Posterior cingulate gyrus (tissue), 11 donors: Measurements from ENCODE around the gene ATG13.

ENCODE experiments used
- DNase-seq, 10 donors: peaks; one replicate each; pipeline versions ENCODE4 v3.0.0 to v3.0.0-alpha.2; 2020 to 2021; ENCODE audit warnings: mixed read lengths in 3 of 10
- intact Hi-C: fragments of 100-400 bp; cut with DNase I; formaldehyde crosslinking; loops from one replicate; pipeline ENCODE4 v1.15.1; 2023

The ATG13 gene

GRCh38 chr11:46603704-46604308 lies 13.5 kb upstream of the ATG13 start:
- intact Hi-C loops = no loop called here
- no peak for DNase-seq

DNA sequence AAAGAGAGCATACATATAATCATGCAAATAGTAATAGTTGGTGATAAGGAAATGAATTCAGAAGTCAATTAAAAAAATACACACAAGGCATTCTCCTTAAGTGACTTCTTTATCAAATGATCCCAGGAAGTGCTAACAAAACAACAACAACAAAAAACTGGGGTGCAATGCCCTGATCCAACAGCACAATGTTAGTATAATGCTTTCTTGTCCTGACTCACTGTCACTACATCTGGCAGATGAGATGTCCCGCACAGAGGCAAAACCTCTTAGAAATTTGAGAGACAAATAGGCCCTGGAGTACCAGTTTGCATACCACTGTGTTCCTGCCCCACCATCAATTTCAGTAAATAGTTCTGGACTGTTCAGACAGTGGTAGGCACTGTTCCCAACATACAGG lies 12.6 kb upstream of the ATG13 start:
- no peak for DNase-seq
- intact Hi-C loops = no loop called here

- no peak for DNase-seq
- intact Hi-C loops = no loop called here
These were observed 9.8 kb upstream of the ATG13 start for GRCh38 chr11:46607516-46607915.

GRCh38 chr11:46609386-46609785 lies 8.0 kb upstream of the ATG13 start:
- DNase-seq = no peak
- intact Hi-C loops = no loop called here

- no peak for DNase-seq
- intact Hi-C loops = no loop called here
These were observed 5.6 kb upstream of the ATG13 start for GRCh38 chr11:46611526-46612304.

GRCh38 chr11:46612326-46612725 lies 5.0 kb upstream of the ATG13 start:
- intact Hi-C loops = no loop called here
- no peak for DNase-seq

DNA sequence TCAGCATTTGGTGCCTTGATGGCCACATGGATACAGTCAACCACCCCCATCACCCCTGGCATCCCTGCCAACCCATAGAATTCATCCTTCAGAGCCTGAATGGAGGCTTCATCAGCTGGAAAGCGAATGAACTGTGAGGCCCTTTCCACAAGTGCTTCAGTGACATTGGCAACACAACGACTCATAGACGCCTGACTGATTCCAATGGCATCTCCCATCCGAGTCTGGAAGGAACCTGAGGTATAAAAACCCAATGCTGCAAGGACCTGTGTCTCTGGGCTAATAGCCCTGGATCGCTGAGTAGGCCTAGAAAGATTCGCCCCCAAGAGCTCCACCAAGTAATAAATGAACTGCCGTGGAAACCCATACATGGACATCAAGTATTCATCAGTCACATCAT lies 1.6 kb upstream of the ATG13 start:
- no peak for DNase-seq
- intact Hi-C loops = no loop called here

GRCh38 chr11:46616551-46617133 lies 711 bp upstream of the ATG13 start:
- intact Hi-C loops = loop anchor here (1.0 kb wide), 1 partner anchor 22 kb away; the partner anchor contains the start of gene AMBRA1
- DNase-seq = no peak

DNA sequence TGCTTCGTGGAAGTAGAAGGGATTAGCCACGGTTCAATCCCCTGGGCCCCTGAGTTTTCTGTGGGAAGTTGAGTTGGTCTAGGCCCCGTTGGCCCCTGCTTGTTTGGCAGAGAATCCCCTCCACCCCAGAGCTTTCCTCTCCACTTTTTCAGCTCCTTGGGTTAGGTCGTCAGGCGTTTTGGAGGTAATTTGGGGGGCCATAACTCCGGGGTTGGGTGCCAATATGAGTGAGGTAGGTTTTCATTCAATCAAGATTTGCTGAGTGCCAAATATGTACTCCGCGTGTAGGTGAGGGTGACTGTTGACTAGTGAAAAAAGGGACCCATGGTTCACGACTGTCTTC lies 590 bp downstream of the ATG13 start:
- no peak for DNase-seq
- intact Hi-C loops = loop anchor here (1.0 kb wide), 1 partner anchor 24 kb away; the partner anchor contains the start of gene AMBRA1

- no peak for DNase-seq
- intact Hi-C loops = no loop called here
These were observed 1.5 kb downstream of the ATG13 start for GRCh38 chr11:46618837-46619236.

DNA sequence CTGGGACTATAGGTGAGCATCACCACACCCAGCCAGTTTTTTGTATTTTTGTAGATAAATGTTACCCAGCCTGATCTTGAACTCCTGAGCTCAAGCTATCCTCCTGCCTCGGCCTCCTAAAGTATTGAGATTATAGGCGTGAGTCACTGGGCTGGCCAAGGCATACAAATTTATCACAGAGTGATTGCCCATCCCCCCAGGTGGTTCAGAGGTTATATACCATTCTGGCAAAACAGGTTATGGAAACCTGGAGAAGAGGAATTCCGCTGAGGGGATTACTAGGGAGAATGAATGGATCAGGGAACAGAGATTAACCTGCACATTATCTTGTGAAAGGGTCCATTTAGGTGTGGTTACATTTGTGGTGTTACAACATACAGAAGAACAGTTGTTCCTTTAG lies 8.1 kb downstream of the ATG13 start:
- DNase-seq = no peak
- intact Hi-C loops = no loop called here

- no peak for DNase-seq
- intact Hi-C loops = no loop called here
These were observed 11.6 kb downstream of the ATG13 start for GRCh38 chr11:46628961-46629360.

GRCh38 chr11:46630237-46630636 lies 12.9 kb downstream of the ATG13 start:
- intact Hi-C loops = no loop called here
- no peak for DNase-seq

- intact Hi-C loops = no loop called here
- no peak for DNase-seq
These were observed 14.3 kb downstream of the ATG13 start for GRCh38 chr11:46631676-46632075.

GRCh38 chr11:46632502-46632901 lies 15.1 kb downstream of the ATG13 start:
- intact Hi-C loops = no loop called here
- no peak for DNase-seq

- no peak for DNase-seq
These were observed 16.2 kb downstream of the ATG13 start for GRCh38 chr11:46633291-46634217.

GRCh38 chr11:46635557-46636139 lies 18.3 kb downstream of the ATG13 start:
- intact Hi-C loops = no loop called here
- no peak for DNase-seq

More at GRCh38 chr11:46633291-46634217, 16.2 kb downstream of the ATG13 start:
- intact Hi-C loops = no loop called here

DNA sequence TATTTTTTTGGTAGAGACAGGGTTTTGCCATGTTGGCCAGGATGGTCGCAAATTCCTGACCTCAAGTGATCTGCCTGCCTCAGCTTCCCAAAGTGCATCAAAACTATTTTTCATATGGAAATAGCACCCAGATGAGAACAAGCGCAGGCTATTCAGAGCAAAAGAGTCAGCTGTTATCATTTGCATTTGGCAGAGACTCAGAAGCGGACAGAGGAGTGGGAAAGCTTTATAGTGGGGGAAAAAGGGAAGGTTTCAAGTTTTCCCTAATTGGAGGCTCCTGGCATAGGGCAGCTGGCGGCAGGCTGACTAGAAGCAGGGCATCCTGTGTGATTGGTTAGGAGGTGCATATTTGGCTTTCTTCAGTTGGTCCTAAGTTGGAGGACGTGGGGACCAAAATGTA lies 20.2 kb downstream of the ATG13 start:
- peak in 1 of 10 donors; percentile 21 for DNase-seq
- intact Hi-C loops = no loop called here

- intact Hi-C loops = no loop called here
These were observed 22.0 kb downstream of the ATG13 start for GRCh38 chr11:46639197-46639839.

More at GRCh38 chr11:46639197-46639839, 22.0 kb downstream of the ATG13 start:
- no peak for DNase-seq
